NCI-H345 treated with DMSO at 0.1 percent for 48 hours (cell line): Measurements from ENCODE around the gene TMPRSS6.

Experiments
- DNase-seq: peaks from one replicate; lab custom pipeline; 2025; ENCODE audit not compliant: unreplicated experiment; lab: John Stamatoyannopoulos, UW

The TMPRSS6 gene

GRCh38 chr22:37030560-37031281 lies 78.8 kb downstream of the TMPRSS6 start:
- no peak for DNase-seq

GRCh38 chr22:37028692-37029674 lies 80.5 kb downstream of the TMPRSS6 start:
- DNase-seq: no peak

- DNase-seq: no peak
Measured at GRCh38 chr22:37027556-37027955, 82.0 kb downstream of the TMPRSS6 start.

GRCh38 chr22:37026325-37026724 lies 83.2 kb downstream of the TMPRSS6 start:
- DNase-seq: no peak

- DNase-seq: no peak
Measured at GRCh38 chr22:37025500-37026070, 83.9 kb downstream of the TMPRSS6 start.

- no peak for DNase-seq
Measured at GRCh38 chr22:37024339-37025157, 85.0 kb downstream of the TMPRSS6 start.

- no peak for DNase-seq
Measured at GRCh38 chr22:37023743-37024338, 85.7 kb downstream of the TMPRSS6 start.

GRCh38 chr22:37022483-37023337 lies 86.8 kb downstream of the TMPRSS6 start:
- no peak for DNase-seq

GRCh38 chr22:37021710-37022482 lies 87.6 kb downstream of the TMPRSS6 start:
- DNase-seq: no peak

GRCh38 chr22:37021041-37021440 lies 88.5 kb downstream of the TMPRSS6 start:
- no peak for DNase-seq

- DNase-seq: no peak
Measured at GRCh38 chr22:37020192-37020479, 89.4 kb downstream of the TMPRSS6 start.

- DNase-seq: no peak
Measured at GRCh38 chr22:37019309-37020191, 90.0 kb downstream of the TMPRSS6 start, which contains the start of the genes MPST and TST. MPST (plus strand) TSS chr22:37019742; CDS start chr22:37019837, 95 bp downstream. TST (minus strand) TSS chr22:37019447; CDS start chr22:37018732, 715 bp downstream.

GRCh38 chr22:37018815-37019308 lies 90.7 kb downstream of the TMPRSS6 start:
- DNase-seq: no peak

GRCh38 chr22:37018086-37018814 lies 91.3 kb downstream of the TMPRSS6 start:
- DNase-seq: no peak

- no peak for DNase-seq
Measured at GRCh38 chr22:37017356-37017755, 92.2 kb downstream of the TMPRSS6 start.

GRCh38 chr22:37016134-37016910 lies 93.2 kb downstream of the TMPRSS6 start:
- no peak for DNase-seq
